SK-N-SH (cell line): Measurements from ENCODE around the gene KMO. TPM values are rescaled to one million over a fixed set of nuclear protein-coding genes. Genes with fewer than 3 reads are reported as not detected.
A peak's percentile ranks its signal among the peaks of the same experiment; 100 is the strongest.

Experiments
- CTCF ChIA-PET: fragments of 300-600, 350-600 bp; formaldehyde crosslinking; extraction: SDS; loops from one replicate; lab custom pipeline; 2021; lab: Yijun Ruan, JAX
- POLR2A ChIA-PET: fragments of 350-600 bp; sonication (Branson Sonifier 250); formaldehyde crosslinking; extraction: SDS; loops from one replicate; lab custom pipeline; 2020; ENCODE audit warnings: antibody characterized with exemption, inconsistent platforms; lab: Yijun Ruan, JAX
- DNase-seq: peaks from one replicate; pipeline ENCODE4 v3.0.0; 2012
- H2AFZ ChIP-seq: fragments of 200-600 bp; sonication (generic); 2 replicates; pipeline ENCODE4 v1.8.1; 2016; ENCODE audit warnings: antibody characterized with exemption, mild to moderate bottlenecking, low read depth
- H3F3A ChIP-seq: fragments of 200-600 bp; sonication (generic); replicated peaks from 2 replicates; pipeline ENCODE3; 2016; ENCODE audit warnings: antibody characterized with exemption, mild to moderate bottlenecking; ENCODE audit not compliant: insufficient read depth
- H3K27ac ChIP-seq, 2 experiments: fragments of 200-500 bp in 1 of 2; fragments of 200-600 bp in 1 of 2; sonication (Bioruptor generic) in 1 of 2; sonication (generic), shearing (Covaris generic) in 1 of 2; 2 replicates each; pipeline versions ENCODE4 v1.5.1 to v1.6.1; 2014 to 2016; ENCODE audit warnings: low read depth in 2 of 2, inconsistent platforms in 1 of 2, low read length in 1 of 2, mild to moderate bottlenecking in 1 of 2, mixed read lengths in 1 of 2
- H3K27me3 ChIP-seq: fragments of 200-600 bp; sonication (generic), shearing (Covaris generic); 2 replicates; pipeline ENCODE4 v1.6.1; 2016; ENCODE audit warnings: mixed run types; ENCODE audit not compliant: insufficient read depth
- H3K36me3 ChIP-seq, 2 experiments: fragments of 200-500 bp in 1 of 2; fragments of 200-600 bp in 1 of 2; sonication (Bioruptor generic) in 1 of 2; sonication (generic) in 1 of 2; replicated peaks in 1 of 2; 2 replicates each; pipeline versions ENCODE3 to v1.5.1; 2014 to 2016; ENCODE audit warnings: low read length in 1 of 2, mild to moderate bottlenecking in 1 of 2; ENCODE audit not compliant: insufficient read depth in 2 of 2, control insufficient read depth in 1 of 2
- H3K4me1 ChIP-seq, 2 experiments: fragments of 200-500 bp in 1 of 2; fragments of 200-600 bp in 1 of 2; sonication (Bioruptor generic) in 1 of 2; sonication (generic), shearing (Covaris generic) in 1 of 2; 2 replicates each; pipeline versions ENCODE4 v1.5.1 to v1.6.1; 2014 to 2016; ENCODE audit warnings: low read depth in 1 of 2, low read length in 1 of 2, mixed run types in 1 of 2; ENCODE audit not compliant: insufficient read depth in 2 of 2, control insufficient read depth in 1 of 2
- H3K4me2 ChIP-seq: fragments of 200-600 bp; sonication (generic), shearing (Covaris generic); 2 replicates; pipeline ENCODE4 v1.6.1; 2017; ENCODE audit warnings: mixed run types
- H3K4me3 ChIP-seq, 2 experiments: fragments of 200-500 bp in 1 of 2; fragments of 200-600 bp in 1 of 2; sonication (Bioruptor generic) in 1 of 2; sonication (generic), shearing (Covaris generic) in 1 of 2; 2 replicates each; pipeline versions ENCODE4 v1.5.1 to v1.8.1; 2014 to 2016; ENCODE audit warnings: low read depth in 2 of 2, inconsistent platforms in 1 of 2, low read length in 1 of 2, mild to moderate bottlenecking in 1 of 2, mixed read lengths in 1 of 2, moderate library complexity in 1 of 2
- H3K79me2 ChIP-seq: fragments of 200-600 bp; sonication (generic); 2 replicates; pipeline ENCODE4 v1.8.1; 2017; ENCODE audit warnings: mild to moderate bottlenecking; ENCODE audit not compliant: insufficient read depth
- H3K9ac ChIP-seq: fragments of 200-600 bp; sonication (generic); 2 replicates; pipeline ENCODE4 v1.6.1; 2017; ENCODE audit warnings: mixed run types
- H3K9me2 ChIP-seq: fragments of 200-600 bp; sonication (generic); 2 replicates; pipeline ENCODE4 v1.6.1; 2017; ENCODE audit warnings: mixed run types
- H3K9me3 ChIP-seq: fragments of 200-600 bp; sonication (generic); 2 replicates; pipeline ENCODE4 v1.6.1; 2017; ENCODE audit warnings: mixed run types, mild to moderate bottlenecking, moderate library complexity
- H4K20me1 ChIP-seq: fragments of 200-600 bp; sonication (generic); 2 replicates; pipeline ENCODE4 v1.6.1; 2017; ENCODE audit warnings: mild to moderate bottlenecking, mixed run types; ENCODE audit not compliant: insufficient read depth
- FOXJ3 ChIP-seq: sonication (generic); formaldehyde crosslinking; IDR thresholded peaks from 2 replicates; pipeline ENCODE4 v1.5.1; 2020; ENCODE audit warnings: mild to moderate bottlenecking, missing genetic modification reagents
- GABPA ChIP-seq: IDR thresholded peaks from 2 replicates; pipeline ENCODE4 v1.4.0; 2012; ENCODE audit warnings: low read depth, mild to moderate bottlenecking
- RAD21 ChIP-seq: IDR thresholded peaks from 2 replicates; pipeline ENCODE4 v1.6.1; 2012; ENCODE audit warnings: mild to moderate bottlenecking, low read length
- SMC3 ChIP-seq: IDR thresholded peaks from 2 replicates; pipeline ENCODE4 v1.6.1; 2012; ENCODE audit warnings: low read depth, low read length, improper control_type of control experiment
- TCF12 ChIP-seq: IDR thresholded peaks from 2 replicates; pipeline ENCODE4 v1.4.0; 2012
- YY1 ChIP-seq: IDR thresholded peaks from 2 replicates; pipeline ENCODE4 v1.4.0; 2012; ENCODE audit warnings: low read depth, mild to moderate bottlenecking
- WGBS: methylation state at CpG from one replicate; pipeline ENCODE4 v1.1.6; 2017; ENCODE audit warnings: low lambda C conversion rate; 5-methylcytosine and 5-hydroxymethylcytosine counted together
- polyA plus RNA-seq, 3 experiments: library from polyadenylated mRNA; depleted of rRNA; stranded (reverse); fragments of >200 nt; gene quantifications; 2 replicates each; pipeline ENCODE4 v1.2.3, GENCODE V29; 2012
- TF ChIP-seq, protein P1 (sequence below): fragments of 200-600 bp; sonication (generic); IDR thresholded peaks from 2 replicates; pipeline ENCODE4 v1.6.1; 2017; ENCODE audit warnings: antibody characterized with exemption, mild to moderate bottlenecking, moderate library complexity
- TF ChIP-seq, protein P2 (sequence below): IDR thresholded peaks from 2 replicates; pipeline ENCODE4 v1.4.0; 2012; ENCODE audit warnings: low read depth, borderline replicate concordance
- TF ChIP-seq, protein P3 (sequence below): fragments of 150-350 bp; IDR thresholded peaks from 2 replicates; pipeline ENCODE4 v1.6.1; 2017; ENCODE audit warnings: antibody characterized with exemption, low read length, low read depth, borderline replicate concordance
- TF ChIP-seq, protein P4 (sequence below): IDR thresholded peaks from 2 replicates; pipeline ENCODE4; 2012

KMO gene
- polyA plus RNA-seq, 1 of the 3 experiments (the other 2 are of a cell fraction): not detected

DNA sequence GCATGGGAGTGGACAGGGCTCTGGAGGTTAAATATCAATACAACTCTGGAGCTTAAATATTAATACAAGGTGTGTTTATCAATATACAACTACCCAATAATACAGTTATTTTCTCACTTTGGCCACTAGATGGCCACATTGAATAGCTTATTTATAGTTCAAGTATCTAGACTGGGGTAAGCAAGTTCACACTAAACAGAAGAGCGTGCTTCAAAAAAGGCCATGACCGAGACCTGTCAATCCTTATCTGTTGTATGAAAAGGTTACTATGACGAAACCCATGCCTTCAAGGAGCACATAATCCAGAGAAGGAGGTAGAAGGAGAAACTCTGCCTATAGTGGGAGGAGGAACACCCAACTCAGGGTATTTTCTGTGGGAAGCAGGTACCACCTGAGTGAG lies 78.9 kb downstream of the KMO start:
- no peaks in the 10 kb centered on the region for H3K79me2 ChIP-seq
- H3K27ac ChIP-seq: no peak overlapping the region; a peak in 1 of 4 replicates
- no peak overlapping the region for H3K4me3 ChIP-seq
- no peaks in the 10 kb centered on the region for H3K9me3 ChIP-seq
- no peak overlapping the region for H3K4me2 ChIP-seq
- TF ChIP-seq SMC3 (peak; percentile 48), TCF12 (no peak), YY1 (no peak), RAD21 (peak; percentile 83)
- TF ChIP-seq, protein P1, sequence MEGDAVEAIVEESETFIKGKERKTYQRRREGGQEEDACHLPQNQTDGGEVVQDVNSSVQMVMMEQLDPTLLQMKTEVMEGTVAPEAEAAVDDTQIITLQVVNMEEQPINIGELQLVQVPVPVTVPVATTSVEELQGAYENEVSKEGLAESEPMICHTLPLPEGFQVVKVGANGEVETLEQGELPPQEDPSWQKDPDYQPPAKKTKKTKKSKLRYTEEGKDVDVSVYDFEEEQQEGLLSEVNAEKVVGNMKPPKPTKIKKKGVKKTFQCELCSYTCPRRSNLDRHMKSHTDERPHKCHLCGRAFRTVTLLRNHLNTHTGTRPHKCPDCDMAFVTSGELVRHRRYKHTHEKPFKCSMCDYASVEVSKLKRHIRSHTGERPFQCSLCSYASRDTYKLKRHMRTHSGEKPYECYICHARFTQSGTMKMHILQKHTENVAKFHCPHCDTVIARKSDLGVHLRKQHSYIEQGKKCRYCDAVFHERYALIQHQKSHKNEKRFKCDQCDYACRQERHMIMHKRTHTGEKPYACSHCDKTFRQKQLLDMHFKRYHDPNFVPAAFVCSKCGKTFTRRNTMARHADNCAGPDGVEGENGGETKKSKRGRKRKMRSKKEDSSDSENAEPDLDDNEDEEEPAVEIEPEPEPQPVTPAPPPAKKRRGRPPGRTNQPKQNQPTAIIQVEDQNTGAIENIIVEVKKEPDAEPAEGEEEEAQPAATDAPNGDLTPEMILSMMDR: peak; percentile 76
- no peak overlapping the region for H3K9ac ChIP-seq
- DNase-seq: peak; percentile 29
- H3K4me1 ChIP-seq: peaks cover 6 to 18% of the 10 kb centered on the region in 2 experiments; a peak in 3 of 4 replicates
- ChIA-PET CTCF (interaction anchor here (0.6 to 3.4 kb wide), 54 partner anchors 8 to 879 kb away, joined by 3 to 41 read pairs (median 4); partner anchors contain the start of genes EXO1 and KMO), POLR2A (interaction anchor here (0.7 to 1.5 kb wide), 2 partner anchors 238 to 243 kb away, joined by 3 to 4 read pairs; no protein-coding TSS in a partner anchor)
- peaks cover 9% of the 10 kb centered on the region for H3F3A ChIP-seq
- no peak overlapping the region for H2AFZ ChIP-seq
- 33% methylated on average over 3 of the region's 3 CpGs for WGBS
- H4K20me1 ChIP-seq: no peaks in the 10 kb centered on the region
- H3K36me3 ChIP-seq: no peaks in the 10 kb centered on the region
- H3K9me2 ChIP-seq: no peaks in the 10 kb centered on the region
- H3K27me3 ChIP-seq: no peaks in the 10 kb centered on the region

- Histone ChIP-seq H4K20me1 (no peaks in the 10 kb centered on the region), H3K9me3 (no peaks in the 10 kb centered on the region), H3K36me3 (no peaks in the 10 kb centered on the region), H3K9ac (no peak overlapping the region), H3K4me1 (peaks cover 6 to 18% of the 10 kb centered on the region in 2 experiments; a peak in 3 of 4 replicates)
- TF ChIP-seq GABPA (no peak), FOXJ3 (CRISPR knock-in tag) (no peak), TCF12 (no peak), YY1 (no peak)
- TF ChIP-seq, protein P2, sequence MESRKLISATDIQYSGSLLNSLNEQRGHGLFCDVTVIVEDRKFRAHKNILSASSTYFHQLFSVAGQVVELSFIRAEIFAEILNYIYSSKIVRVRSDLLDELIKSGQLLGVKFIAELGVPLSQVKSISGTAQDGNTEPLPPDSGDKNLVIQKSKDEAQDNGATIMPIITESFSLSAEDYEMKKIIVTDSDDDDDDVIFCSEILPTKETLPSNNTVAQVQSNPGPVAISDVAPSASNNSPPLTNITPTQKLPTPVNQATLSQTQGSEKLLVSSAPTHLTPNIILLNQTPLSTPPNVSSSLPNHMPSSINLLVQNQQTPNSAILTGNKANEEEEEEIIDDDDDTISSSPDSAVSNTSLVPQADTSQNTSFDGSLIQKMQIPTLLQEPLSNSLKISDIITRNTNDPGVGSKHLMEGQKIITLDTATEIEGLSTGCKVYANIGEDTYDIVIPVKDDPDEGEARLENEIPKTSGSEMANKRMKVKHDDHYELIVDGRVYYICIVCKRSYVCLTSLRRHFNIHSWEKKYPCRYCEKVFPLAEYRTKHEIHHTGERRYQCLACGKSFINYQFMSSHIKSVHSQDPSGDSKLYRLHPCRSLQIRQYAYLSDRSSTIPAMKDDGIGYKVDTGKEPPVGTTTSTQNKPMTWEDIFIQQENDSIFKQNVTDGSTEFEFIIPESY: no peak
- TF ChIP-seq, protein P3, sequence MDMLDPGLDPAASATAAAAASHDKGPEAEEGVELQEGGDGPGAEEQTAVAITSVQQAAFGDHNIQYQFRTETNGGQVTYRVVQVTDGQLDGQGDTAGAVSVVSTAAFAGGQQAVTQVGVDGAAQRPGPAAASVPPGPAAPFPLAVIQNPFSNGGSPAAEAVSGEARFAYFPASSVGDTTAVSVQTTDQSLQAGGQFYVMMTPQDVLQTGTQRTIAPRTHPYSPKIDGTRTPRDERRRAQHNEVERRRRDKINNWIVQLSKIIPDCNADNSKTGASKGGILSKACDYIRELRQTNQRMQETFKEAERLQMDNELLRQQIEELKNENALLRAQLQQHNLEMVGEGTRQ: no peak
- TF ChIP-seq, protein P4, sequence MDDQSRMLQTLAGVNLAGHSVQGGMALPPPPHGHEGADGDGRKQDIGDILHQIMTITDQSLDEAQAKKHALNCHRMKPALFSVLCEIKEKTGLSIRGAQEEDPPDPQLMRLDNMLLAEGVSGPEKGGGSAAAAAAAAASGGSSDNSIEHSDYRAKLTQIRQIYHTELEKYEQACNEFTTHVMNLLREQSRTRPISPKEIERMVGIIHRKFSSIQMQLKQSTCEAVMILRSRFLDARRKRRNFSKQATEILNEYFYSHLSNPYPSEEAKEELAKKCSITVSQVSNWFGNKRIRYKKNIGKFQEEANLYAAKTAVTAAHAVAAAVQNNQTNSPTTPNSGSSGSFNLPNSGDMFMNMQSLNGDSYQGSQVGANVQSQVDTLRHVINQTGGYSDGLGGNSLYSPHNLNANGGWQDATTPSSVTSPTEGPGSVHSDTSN: no peak
- TF ChIP-seq, all 33 proteins: peak for 0
- no peaks in the 10 kb centered on the region for H3K9me2 ChIP-seq
- CTCF ChIA-PET: interaction anchor here (0.6 to 3.4 kb wide), 30 partner anchors 9 to 841 kb away, joined by 3 to 41 read pairs (median 8); partner anchors contain the start of genes EXO1 and KMO
- no peak overlapping the region for H3K4me3 ChIP-seq
- H3K79me2 ChIP-seq: no peaks in the 10 kb centered on the region
- H3K4me2 ChIP-seq: no peak overlapping the region
- no peaks in the 10 kb centered on the region for H3K27me3 ChIP-seq
- POLR2A ChIA-PET: no interaction called here
- 94% methylated on average over 1 of the region's 1 CpG for WGBS
- no peak overlapping the region for H2AFZ ChIP-seq
- peak overlapping the region in 1 of 2 experiments; percentile 85; a peak in 1 of 4 replicates for H3K27ac ChIP-seq
- DNase-seq: no peak
- H3F3A ChIP-seq: peaks cover 9% of the 10 kb centered on the region
These were observed 79.6 kb downstream of the KMO start for GRCh38 chr1:241611736-241612135.
